Activated naive CD4-positive, alpha-beta T cell treated with anti-CD3 and anti-CD28 coated beads, Interleukin-2, amount 10 ng/mL, durations not matched to agents 7 days and 5 days (primary cell): ENCODE measurements around the gene CHST8.
"Not testable (repeated sequence)": the region's sequence is repeated elsewhere in the genome, so short reads cannot be mapped to it uniquely, and the experiment has no call there.

Experiments
- CTCF ChIA-PET: fragments of 350-600 bp; sonication (Branson Sonifier 250); formaldehyde crosslinking; loops from one replicate; lab custom pipeline; 2021; ENCODE audit warnings: antibody characterized with exemption; lab: Charles Lee
- DNase-seq: peaks from one replicate; pipeline ENCODE4 v3.0.0-alpha.2; 2020
- H3K27ac Mint-ChIP-seq: one replicate; pipeline ENCODE4 v1.8.0; 2021; ENCODE audit warnings: mild to moderate bottlenecking, moderate library complexity, mixed read lengths
- H3K27me3 Mint-ChIP-seq: one replicate; pipeline ENCODE4 v1.8.0; 2021; ENCODE audit warnings: mild to moderate bottlenecking, mixed read lengths
- H3K36me3 Mint-ChIP-seq: one replicate; pipeline ENCODE4 v1.8.0; 2021; ENCODE audit warnings: mixed read lengths
- H3K4me1 Mint-ChIP-seq: one replicate; pipeline ENCODE4 v1.8.0; 2021; ENCODE audit warnings: mixed read lengths
- H3K4me3 Mint-ChIP-seq: one replicate; pipeline ENCODE4 v1.8.0; 2021; ENCODE audit warnings: mild to moderate bottlenecking, moderate library complexity, mixed read lengths
- H3K9me3 Mint-ChIP-seq: one replicate; pipeline ENCODE4 v1.8.0; 2021; ENCODE audit warnings: mixed read lengths

Gene CHST8

GRCh38 chr19:33644284-33644836 lies 22.6 kb downstream of the CHST8 start:
- Mint-ChIP-seq H3K4me1 (no peaks in the 10 kb centered on the region), H3K27me3 (peaks cover 4% of the 10 kb centered on the region), H3K4me3 (no peak overlapping the region), H3K27ac (no peak overlapping the region), H3K36me3 (no peaks in the 10 kb centered on the region), H3K9me3 (no peaks in the 10 kb centered on the region)
- CTCF ChIA-PET = no interaction called here
- DNase-seq = no peak

- Mint-ChIP-seq H3K9me3 (no peaks in the 10 kb centered on the region), H3K27ac (no peak overlapping the region), H3K36me3 (no peaks in the 10 kb centered on the region), H3K27me3 (no peaks in the 10 kb centered on the region), H3K4me1 (no peaks in the 10 kb centered on the region), H3K4me3 (no peak overlapping the region)
- CTCF ChIA-PET = no interaction called here
- no peak for DNase-seq
Observed at GRCh38 chr19:33646306-33646705, 24.6 kb downstream of the CHST8 start.

- no peak overlapping the region for H3K27ac Mint-ChIP-seq
- DNase-seq = no peak
- H3K4me1 Mint-ChIP-seq = no peaks in the 10 kb centered on the region
- H3K36me3 Mint-ChIP-seq = no peaks in the 10 kb centered on the region
- H3K27me3 Mint-ChIP-seq = peaks cover under 1% of the 10 kb centered on the region
- no peaks in the 10 kb centered on the region for H3K9me3 Mint-ChIP-seq
- CTCF ChIA-PET = no interaction called here
- H3K4me3 Mint-ChIP-seq = no peak overlapping the region
Observed at GRCh38 chr19:33647146-33647545, 25.4 kb downstream of the CHST8 start.

- CTCF ChIA-PET = no interaction called here
- no peak overlapping the region for H3K27ac Mint-ChIP-seq
Observed at GRCh38 chr19:33649627-33650305, 28.0 kb downstream of the CHST8 start.

GRCh38 chr19:33653684-33654083 lies 31.9 kb downstream of the CHST8 start:
- CTCF ChIA-PET = no interaction called here
- no peak for DNase-seq
- H3K9me3 Mint-ChIP-seq = no peaks in the 10 kb centered on the region
- peaks cover 3% of the 10 kb centered on the region for H3K27me3 Mint-ChIP-seq
- no peak overlapping the region for H3K27ac Mint-ChIP-seq
- H3K4me3 Mint-ChIP-seq = no peak overlapping the region
- H3K4me1 Mint-ChIP-seq = no peaks in the 10 kb centered on the region
- H3K36me3 Mint-ChIP-seq = no peaks in the 10 kb centered on the region

More at GRCh38 chr19:33649627-33650305, 28.0 kb downstream of the CHST8 start:
- Mint-ChIP-seq H3K4me3 (no peak overlapping the region), H3K27me3 (peaks cover 3% of the 10 kb centered on the region), H3K9me3 (no peaks in the 10 kb centered on the region), H3K4me1 (no peaks in the 10 kb centered on the region), H3K36me3 (no peaks in the 10 kb centered on the region)
- no peak for DNase-seq

- no peak for DNase-seq
- no peaks in the 10 kb centered on the region for H3K4me1 Mint-ChIP-seq
- H3K27ac Mint-ChIP-seq = no peak overlapping the region
- H3K9me3 Mint-ChIP-seq = no peaks in the 10 kb centered on the region
- CTCF ChIA-PET = no interaction called here
- H3K4me3 Mint-ChIP-seq = no peak overlapping the region
- H3K36me3 Mint-ChIP-seq = no peaks in the 10 kb centered on the region
- H3K27me3 Mint-ChIP-seq = peaks cover 3% of the 10 kb centered on the region
Observed at GRCh38 chr19:33654840-33655508, 33.2 kb downstream of the CHST8 start.

GRCh38 chr19:33659835-33660234 lies 38.1 kb downstream of the CHST8 start:
- H3K27ac Mint-ChIP-seq = no peak overlapping the region
- no peaks in the 10 kb centered on the region for H3K36me3 Mint-ChIP-seq
- no peaks in the 10 kb centered on the region for H3K4me1 Mint-ChIP-seq
- CTCF ChIA-PET = no interaction called here
- DNase-seq = no peak
- H3K9me3 Mint-ChIP-seq = no peaks in the 10 kb centered on the region
- H3K27me3 Mint-ChIP-seq = no peaks in the 10 kb centered on the region
- H3K4me3 Mint-ChIP-seq = no peak overlapping the region

- H3K36me3 Mint-ChIP-seq = no peaks in the 10 kb centered on the region
- DNase-seq = no peak
- H3K9me3 Mint-ChIP-seq = no peaks in the 10 kb centered on the region
- H3K27me3 Mint-ChIP-seq = no peaks in the 10 kb centered on the region
- no peak overlapping the region for H3K27ac Mint-ChIP-seq
- H3K4me1 Mint-ChIP-seq = no peaks in the 10 kb centered on the region
- CTCF ChIA-PET = no interaction called here
- H3K4me3 Mint-ChIP-seq = no peak overlapping the region
Observed at GRCh38 chr19:33660410-33661124, 38.8 kb downstream of the CHST8 start.

- H3K4me3 Mint-ChIP-seq = no peak overlapping the region
- no peaks in the 10 kb centered on the region for H3K9me3 Mint-ChIP-seq
- no peaks in the 10 kb centered on the region for H3K27me3 Mint-ChIP-seq
- CTCF ChIA-PET = no interaction called here
- H3K4me1 Mint-ChIP-seq = no peaks in the 10 kb centered on the region
- H3K27ac Mint-ChIP-seq = no peak overlapping the region
- no peaks in the 10 kb centered on the region for H3K36me3 Mint-ChIP-seq
- no peak for DNase-seq
Observed at GRCh38 chr19:33661336-33661735, 39.6 kb downstream of the CHST8 start.

- Mint-ChIP-seq H3K27me3 (no peaks in the 10 kb centered on the region), H3K4me3 (no peak overlapping the region)
- CTCF ChIA-PET = no interaction called here
Observed at GRCh38 chr19:33662391-33663092, 40.8 kb downstream of the CHST8 start.

GRCh38 chr19:33663316-33663715 lies 41.6 kb downstream of the CHST8 start:
- H3K9me3 Mint-ChIP-seq, H3K4me1 Mint-ChIP-seq, H3K4me3 Mint-ChIP-seq, H3K27me3 Mint-ChIP-seq, H3K27ac Mint-ChIP-seq, CTCF ChIA-PET, DNase-seq, H3K36me3 Mint-ChIP-seq: not testable (repeated sequence)

More at GRCh38 chr19:33662391-33663092, 40.8 kb downstream of the CHST8 start:
- H3K36me3 Mint-ChIP-seq = no peaks in the 10 kb centered on the region
- no peak for DNase-seq
- H3K27ac Mint-ChIP-seq = no peak overlapping the region
- no peaks in the 10 kb centered on the region for H3K4me1 Mint-ChIP-seq
- H3K9me3 Mint-ChIP-seq = no peaks in the 10 kb centered on the region

GRCh38 chr19:33664744-33665143 lies 43.0 kb downstream of the CHST8 start:
- CTCF ChIA-PET = no interaction called here
- H3K36me3 Mint-ChIP-seq = no peaks in the 10 kb centered on the region
- no peaks in the 10 kb centered on the region for H3K27me3 Mint-ChIP-seq
- H3K9me3 Mint-ChIP-seq = no peaks in the 10 kb centered on the region
- DNase-seq = no peak
- H3K4me3 Mint-ChIP-seq = no peak overlapping the region
- H3K27ac Mint-ChIP-seq = no peak overlapping the region
- H3K4me1 Mint-ChIP-seq = no peaks in the 10 kb centered on the region

GRCh38 chr19:33665776-33666595 lies 44.2 kb downstream of the CHST8 start:
- Mint-ChIP-seq H3K36me3 (no peaks in the 10 kb centered on the region), H3K27ac (no peak overlapping the region), H3K4me1 (no peaks in the 10 kb centered on the region), H3K27me3 (no peaks in the 10 kb centered on the region), H3K4me3 (no peak overlapping the region), H3K9me3 (no peaks in the 10 kb centered on the region)
- CTCF ChIA-PET = no interaction called here
- DNase-seq = no peak
